ENCODE results near the gene FRMD7. TPM values are rescaled to one million over a fixed set of nuclear protein-coding genes. Genes with fewer than 3 reads are reported as not detected.

FRMD7 gene
- polyA plus RNA-seq, 4 donors: not detected

- 47 to 72% (median 58%) methylated on average over 4 of the region's 4 CpGs for WGBS, 3 donors
- no peak for DNase-seq
Measured at GRCh38 chrX:132153166-132153565, 25.3 kb upstream of the FRMD7 start.

GRCh38 chrX:132146456-132146855 is 18.6 kb upstream of the FRMD7 start:
- Histone ChIP-seq H3K27me3 (ENCODE audit: control insufficient read depth in 3 of 3, insufficient read depth in 3 of 3, low read length in 3 of 3) (peaks cover 0 to 2% (median 0%) of the 10 kb centered on the region in 3 donors), H3K4me3 (ENCODE audit: low read depth in 1 of 3, low read length in 3 of 3) (no peak overlapping the region), H3K36me3 (ENCODE audit: control insufficient read depth in 3 of 3, insufficient read depth in 2 of 3, low read depth in 1 of 3, low read length in 3 of 3) (no peaks in the 10 kb centered on the region), H3K9me3 (ENCODE audit: control insufficient read depth in 2 of 2, insufficient read depth in 1 of 2, low read depth in 1 of 2, low read length in 1 of 2) (no peaks in the 10 kb centered on the region), H3K27ac (ENCODE audit: low read depth in 1 of 3, low read length in 2 of 3) (no peak overlapping the region), H3K4me1 (ENCODE audit: control insufficient read depth in 3 of 3, insufficient read depth in 2 of 3, low read depth in 1 of 3, low read length in 2 of 3) (no peaks in the 10 kb centered on the region)
- WGBS, 3 donors: 15 to 28% (median 21%) methylated on average over 1 of the region's 1 CpG
- FAIRE-seq (no peak), DNase-seq (no peak)

More at GRCh38 chrX:132153166-132153565, 25.3 kb upstream of the FRMD7 start:
- no peaks in the 10 kb centered on the region for H3K4me1 ChIP-seq (ENCODE audit: control insufficient read depth in 3 of 3, insufficient read depth in 2 of 3, low read depth in 1 of 3, low read length in 2 of 3)
- no peak overlapping the region for H3K27ac ChIP-seq (ENCODE audit: low read depth in 1 of 3, low read length in 2 of 3)
- FAIRE-seq: no peak
- H3K27me3 ChIP-seq (ENCODE audit: control insufficient read depth in 3 of 3, insufficient read depth in 3 of 3, low read length in 3 of 3): peaks cover 0 to 2% (median 0%) of the 10 kb centered on the region in 3 donors
- no peaks in the 10 kb centered on the region for H3K9me3 ChIP-seq (ENCODE audit: control insufficient read depth in 2 of 2, insufficient read depth in 1 of 2, low read depth in 1 of 2, low read length in 1 of 2)
- no peaks in the 10 kb centered on the region for H3K36me3 ChIP-seq (ENCODE audit: control insufficient read depth in 3 of 3, insufficient read depth in 2 of 3, low read depth in 1 of 3, low read length in 3 of 3)
- no peak overlapping the region for H3K4me3 ChIP-seq (ENCODE audit: low read depth in 1 of 3, low read length in 3 of 3)

DNA sequence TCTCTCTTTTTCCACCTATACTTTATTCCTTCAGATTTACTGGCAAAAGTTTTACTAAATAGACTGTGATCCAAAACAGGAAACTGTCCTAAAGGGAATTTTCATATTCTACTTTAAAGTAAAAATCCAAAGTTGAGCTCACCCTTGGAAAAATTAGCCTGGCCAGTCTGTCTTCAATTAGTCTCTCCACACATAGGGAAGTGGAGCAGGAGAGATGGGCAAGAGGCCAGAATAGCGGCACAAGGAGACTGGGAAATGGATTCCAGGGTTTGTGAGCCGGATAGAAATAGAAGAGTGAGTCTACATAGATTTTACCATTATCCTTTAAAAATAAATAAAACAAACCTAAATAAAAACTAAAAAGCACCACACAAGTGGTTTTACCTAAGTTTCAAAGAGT is 16.2 kb upstream of the FRMD7 start:
- no peaks in the 10 kb centered on the region for H3K27me3 ChIP-seq (ENCODE audit: control insufficient read depth in 3 of 3, insufficient read depth in 3 of 3, low read length in 3 of 3)
- no peak for FAIRE-seq
- H3K4me1 ChIP-seq (ENCODE audit: control insufficient read depth in 3 of 3, insufficient read depth in 2 of 3, low read depth in 1 of 3, low read length in 2 of 3): no peaks in the 10 kb centered on the region
- H3K9me3 ChIP-seq (ENCODE audit: control insufficient read depth in 2 of 2, insufficient read depth in 1 of 2, low read depth in 1 of 2, low read length in 1 of 2): no peaks in the 10 kb centered on the region
- 70 to 78% (median 74%) methylated on average over 2 of the region's 2 CpGs for WGBS, 3 donors
- H3K4me3 ChIP-seq (ENCODE audit: low read depth in 1 of 3, low read length in 3 of 3): no peak overlapping the region
- H3K36me3 ChIP-seq (ENCODE audit: control insufficient read depth in 3 of 3, insufficient read depth in 2 of 3, low read depth in 1 of 3, low read length in 3 of 3): no peaks in the 10 kb centered on the region
- DNase-seq: no peak
- H3K27ac ChIP-seq (ENCODE audit: low read depth in 1 of 3, low read length in 2 of 3): no peak overlapping the region

DNA sequence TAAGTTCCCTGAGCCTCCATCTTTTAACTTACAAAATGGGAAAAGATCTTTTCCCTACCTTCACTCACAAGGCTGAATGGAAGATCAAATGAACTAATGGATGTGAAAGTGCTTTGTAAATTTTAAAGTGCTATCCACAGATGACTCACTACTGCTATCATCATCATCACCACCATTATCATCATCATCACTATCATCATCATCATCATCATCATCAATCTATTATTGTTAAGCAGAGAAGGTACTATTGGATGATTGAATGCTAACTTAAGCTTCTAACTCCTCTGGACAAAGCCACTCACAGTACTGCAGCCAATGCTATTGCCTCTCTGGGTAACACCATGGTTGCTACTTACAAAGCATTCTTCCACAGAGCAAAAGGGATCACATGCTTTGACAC is 1.9 kb downstream of the FRMD7 start:
- DNase-seq: no peak
- no peaks in the 10 kb centered on the region for H3K9me3 ChIP-seq (ENCODE audit: control insufficient read depth in 2 of 2, insufficient read depth in 1 of 2, low read depth in 1 of 2, low read length in 1 of 2)
- no peak for FAIRE-seq
- H3K36me3 ChIP-seq (ENCODE audit: control insufficient read depth in 3 of 3, insufficient read depth in 2 of 3, low read depth in 1 of 3, low read length in 3 of 3): no peaks in the 10 kb centered on the region
- no peaks in the 10 kb centered on the region for H3K4me1 ChIP-seq (ENCODE audit: control insufficient read depth in 3 of 3, insufficient read depth in 2 of 3, low read depth in 1 of 3, low read length in 2 of 3)
- H3K27me3 ChIP-seq (ENCODE audit: control insufficient read depth in 3 of 3, insufficient read depth in 3 of 3, low read length in 3 of 3): no peaks in the 10 kb centered on the region
- no peak overlapping the region for H3K4me3 ChIP-seq (ENCODE audit: low read depth in 1 of 3, low read length in 3 of 3)
- no peak overlapping the region for H3K27ac ChIP-seq (ENCODE audit: low read depth in 1 of 3, low read length in 2 of 3)

GRCh38 chrX:132120913-132121312 is 6.9 kb downstream of the FRMD7 start:
- 62 to 83% (median 72%) methylated on average over 4 of the region's 4 CpGs for WGBS, 3 donors
- Histone ChIP-seq H3K4me3 (ENCODE audit: low read depth in 1 of 3, low read length in 3 of 3) (no peak overlapping the region), H3K27me3 (ENCODE audit: control insufficient read depth in 3 of 3, insufficient read depth in 3 of 3, low read length in 3 of 3) (no peaks in the 10 kb centered on the region), H3K27ac (ENCODE audit: low read depth in 1 of 3, low read length in 2 of 3) (no peak overlapping the region), H3K4me1 (ENCODE audit: control insufficient read depth in 3 of 3, insufficient read depth in 2 of 3, low read depth in 1 of 3, low read length in 2 of 3) (no peaks in the 10 kb centered on the region), H3K36me3 (ENCODE audit: control insufficient read depth in 3 of 3, insufficient read depth in 2 of 3, low read depth in 1 of 3, low read length in 3 of 3) (no peaks in the 10 kb centered on the region), H3K9me3 (ENCODE audit: control insufficient read depth in 2 of 2, insufficient read depth in 1 of 2, low read depth in 1 of 2, low read length in 1 of 2) (no peaks in the 10 kb centered on the region)
- FAIRE-seq (no peak), DNase-seq (no peak)

DNA sequence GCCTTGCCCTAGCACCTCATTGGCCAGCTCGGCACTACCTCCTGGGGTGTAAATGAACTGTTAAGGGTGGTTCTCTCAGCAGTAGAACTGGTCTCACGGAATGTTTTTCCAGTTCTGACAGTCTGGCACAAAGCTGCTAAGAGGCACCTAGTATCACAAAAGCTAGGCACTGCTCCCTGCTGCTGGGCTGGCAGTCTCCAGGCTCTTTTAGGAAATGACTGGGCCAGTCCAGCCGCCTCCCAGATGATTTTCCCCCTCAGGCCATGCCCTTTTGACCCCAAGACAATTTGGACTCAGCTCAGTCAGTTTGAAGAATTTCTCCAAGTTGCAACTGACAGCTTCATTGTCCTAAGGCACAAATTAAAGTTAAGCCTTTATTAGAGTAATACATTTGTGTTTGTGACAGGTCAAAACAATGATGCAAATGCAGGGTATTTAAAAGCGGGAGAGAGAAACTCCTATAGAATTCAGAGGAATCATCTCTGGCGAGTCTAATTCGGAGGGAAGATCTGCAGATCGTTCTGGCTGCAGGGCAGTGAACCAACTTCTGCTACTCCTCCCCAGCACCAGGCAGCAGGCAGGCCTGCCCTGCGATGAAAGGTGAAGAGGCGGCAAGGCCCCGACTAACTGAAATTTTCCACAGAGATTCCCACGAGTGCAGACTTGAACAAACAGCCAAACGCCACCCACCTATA is 7.9 kb downstream of the FRMD7 start:
- Histone ChIP-seq H3K4me3 (ENCODE audit: low read depth in 1 of 3, low read length in 3 of 3) (no peak overlapping the region), H3K9me3 (ENCODE audit: control insufficient read depth in 2 of 2, insufficient read depth in 1 of 2, low read depth in 1 of 2, low read length in 1 of 2) (no peaks in the 10 kb centered on the region), H3K27ac (ENCODE audit: low read depth in 1 of 3, low read length in 2 of 3) (no peak overlapping the region), H3K4me1 (ENCODE audit: control insufficient read depth in 3 of 3, insufficient read depth in 2 of 3, low read depth in 1 of 3, low read length in 2 of 3) (no peaks in the 10 kb centered on the region), H3K27me3 (ENCODE audit: control insufficient read depth in 3 of 3, insufficient read depth in 3 of 3, low read length in 3 of 3) (no peaks in the 10 kb centered on the region), H3K36me3 (ENCODE audit: control insufficient read depth in 3 of 3, insufficient read depth in 2 of 3, low read depth in 1 of 3, low read length in 3 of 3) (no peaks in the 10 kb centered on the region)
- 66 to 81% (median 79%) methylated on average over 11 to 12 of the region's 12 CpGs for WGBS, 3 donors
- DNase-seq (no peak), FAIRE-seq (no peak)

DNA sequence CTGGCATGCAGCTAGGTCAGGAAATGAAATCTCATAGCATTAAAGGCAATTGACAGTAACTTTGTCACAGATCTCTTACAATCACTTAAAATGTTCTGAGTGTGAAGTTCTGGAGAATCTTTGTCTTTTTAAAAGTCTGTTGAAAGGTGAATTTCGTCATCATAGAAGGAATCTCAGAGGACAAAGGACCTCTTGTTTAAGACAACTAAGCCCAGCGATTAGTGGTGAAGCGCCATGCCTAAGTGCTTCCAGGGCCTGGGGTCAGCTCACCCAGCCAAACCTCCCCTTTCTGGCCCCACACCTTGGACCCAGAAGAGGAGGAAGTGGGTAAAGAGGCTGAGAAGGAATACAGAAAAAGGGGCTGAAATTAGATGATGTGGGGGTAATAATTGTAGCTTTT is 8.5 kb downstream of the FRMD7 start:
- no peaks in the 10 kb centered on the region for H3K4me1 ChIP-seq (ENCODE audit: control insufficient read depth in 3 of 3, insufficient read depth in 2 of 3, low read depth in 1 of 3, low read length in 2 of 3)
- no peak for FAIRE-seq

GRCh38 chrX:132118358-132118757 is 9.5 kb downstream of the FRMD7 start:
- Histone ChIP-seq H3K9me3 (ENCODE audit: control insufficient read depth in 2 of 2, insufficient read depth in 1 of 2, low read depth in 1 of 2, low read length in 1 of 2) (no peaks in the 10 kb centered on the region), H3K4me3 (ENCODE audit: low read depth in 1 of 3, low read length in 3 of 3) (no peak overlapping the region), H3K36me3 (ENCODE audit: control insufficient read depth in 3 of 3, insufficient read depth in 2 of 3, low read depth in 1 of 3, low read length in 3 of 3) (no peaks in the 10 kb centered on the region), H3K4me1 (ENCODE audit: control insufficient read depth in 3 of 3, insufficient read depth in 2 of 3, low read depth in 1 of 3, low read length in 2 of 3) (peaks cover 0 to 4% (median 0%) of the 10 kb centered on the region in 3 donors), H3K27ac (ENCODE audit: low read depth in 1 of 3, low read length in 2 of 3) (no peak overlapping the region), H3K27me3 (ENCODE audit: control insufficient read depth in 3 of 3, insufficient read depth in 3 of 3, low read length in 3 of 3) (no peaks in the 10 kb centered on the region)
- FAIRE-seq (no peak), DNase-seq (no peak)
- 95 to 97% (median 95%) methylated on average over 4 of the region's 4 CpGs for WGBS, 3 donors

More for the DNA sequence above, 8.5 kb downstream of the FRMD7 start:
- WGBS, 3 donors: 42 to 61% (median 51%) methylated on average over 3 of the region's 3 CpGs
- no peak overlapping the region for H3K27ac ChIP-seq (ENCODE audit: low read depth in 1 of 3, low read length in 2 of 3)
- no peaks in the 10 kb centered on the region for H3K36me3 ChIP-seq (ENCODE audit: control insufficient read depth in 3 of 3, insufficient read depth in 2 of 3, low read depth in 1 of 3, low read length in 3 of 3)
- no peak overlapping the region for H3K4me3 ChIP-seq (ENCODE audit: low read depth in 1 of 3, low read length in 3 of 3)
- no peaks in the 10 kb centered on the region for H3K9me3 ChIP-seq (ENCODE audit: control insufficient read depth in 2 of 2, insufficient read depth in 1 of 2, low read depth in 1 of 2, low read length in 1 of 2)
- H3K27me3 ChIP-seq (ENCODE audit: control insufficient read depth in 3 of 3, insufficient read depth in 3 of 3, low read length in 3 of 3): no peaks in the 10 kb centered on the region
- no peak for DNase-seq

GRCh38 chrX:132115792-132116191 is 12.0 kb downstream of the FRMD7 start:
- Histone ChIP-seq H3K27me3 (ENCODE audit: control insufficient read depth in 3 of 3, insufficient read depth in 3 of 3, low read length in 3 of 3) (no peaks in the 10 kb centered on the region), H3K27ac (ENCODE audit: low read depth in 1 of 3, low read length in 2 of 3) (no peak overlapping the region), H3K36me3 (ENCODE audit: control insufficient read depth in 3 of 3, insufficient read depth in 2 of 3, low read depth in 1 of 3, low read length in 3 of 3) (no peaks in the 10 kb centered on the region), H3K4me3 (ENCODE audit: low read depth in 1 of 3, low read length in 3 of 3) (no peak overlapping the region), H3K9me3 (ENCODE audit: control insufficient read depth in 2 of 2, insufficient read depth in 1 of 2, low read depth in 1 of 2, low read length in 1 of 2) (no peaks in the 10 kb centered on the region), H3K4me1 (ENCODE audit: control insufficient read depth in 3 of 3, insufficient read depth in 2 of 3, low read depth in 1 of 3, low read length in 2 of 3) (peaks cover 0 to 4% (median 0%) of the 10 kb centered on the region in 3 donors)
- 61 to 77% (median 75%) methylated on average over 5 of the region's 5 CpGs for WGBS, 3 donors
- no peak for FAIRE-seq
- no peak for DNase-seq
